NCI-H1092 treated with DMSO at 0.1 percent for 48 hours (cell line): Measurements from ENCODE around the gene DLGAP3.
A peak's percentile ranks its signal among the peaks of the same experiment; 100 is the strongest.

Source experiments
- DNase-seq: peaks from one replicate; lab custom pipeline; 2025; lab: John Stamatoyannopoulos, UW

DLGAP3 gene

GRCh38 chr1:34866762-34867109, 62.7 kb downstream of the DLGAP3 start:
- DNase-seq, result no peak

GRCh38 chr1:34865981-34866761, 63.3 kb downstream of the DLGAP3 start:
- DNase-seq, result peak; percentile 70

- no peak for DNase-seq
Observed at GRCh38 chr1:34865573-34865972, 63.9 kb downstream of the DLGAP3 start.

GRCh38 chr1:34864759-34865158, 64.7 kb downstream of the DLGAP3 start:
- DNase-seq, result no peak

GRCh38 chr1:34863501-34863900, 65.9 kb downstream of the DLGAP3 start:
- DNase-seq, result no peak

- peak; percentile 95 for DNase-seq
Observed at GRCh38 chr1:34859446-34860200, 69.8 kb downstream of the DLGAP3 start, which contains the start of gene SMIM12. Gene SMIM12 (minus strand): TSS chr1:34859749. CDS start chr1:34855977, 3,772 bp downstream.

- DNase-seq, result no peak
Observed at GRCh38 chr1:34858901-34859445, 70.5 kb downstream of the DLGAP3 start.

GRCh38 chr1:34856697-34857096, 72.8 kb downstream of the DLGAP3 start:
- no peak for DNase-seq

GRCh38 chr1:34852677-34853217, 76.7 kb downstream of the DLGAP3 start:
- DNase-seq, result peak; percentile 98

- DNase-seq, result no peak
Observed at GRCh38 chr1:34851431-34852105, 77.9 kb downstream of the DLGAP3 start.

- no peak for DNase-seq
Observed at GRCh38 chr1:34850382-34850781, 79.1 kb downstream of the DLGAP3 start.

GRCh38 chr1:34847094-34847493, 82.4 kb downstream of the DLGAP3 start:
- no peak for DNase-seq

GRCh38 chr1:34846265-34846664, 83.2 kb downstream of the DLGAP3 start:
- DNase-seq, result no peak

- DNase-seq, result no peak
Observed at GRCh38 chr1:34845131-34845901, 84.1 kb downstream of the DLGAP3 start.

GRCh38 chr1:34844252-34844634, 85.2 kb downstream of the DLGAP3 start:
- DNase-seq, result no peak

GRCh38 chr1:34843392-34844251, 85.8 kb downstream of the DLGAP3 start:
- no peak for DNase-seq

GRCh38 chr1:34842952-34843371, 86.5 kb downstream of the DLGAP3 start:
- DNase-seq, result no peak

- no peak for DNase-seq
Observed at GRCh38 chr1:34842073-34842472, 87.4 kb downstream of the DLGAP3 start.

GRCh38 chr1:34840426-34840825, 89.0 kb downstream of the DLGAP3 start:
- DNase-seq, result no peak

- no peak for DNase-seq
Observed at GRCh38 chr1:34839526-34840305, 89.7 kb downstream of the DLGAP3 start.
